B cell (primary cell): ENCODE results near the gene ULK4. TPM values are rescaled to one million over a fixed set of nuclear protein-coding genes. Genes with fewer than 3 reads are reported as not detected.

Experiments used
- ATAC-seq: fragments of 200-7000 bp; cut with Tn5 transposase; one replicate; pipeline ENCODE4 v1.10.0; 2021; ENCODE audit warnings: low read depth, mild to moderate bottlenecking, moderate number of reproducible peaks, moderate library complexity
- CTCF ChIA-PET: fragments of 350-600 bp; sonication (Branson Sonifier 250); formaldehyde crosslinking; loops from one replicate; lab custom pipeline; 2021; ENCODE audit warnings: antibody characterized with exemption, inconsistent platforms; lab: Charles Lee
- POLR2A ChIA-PET: fragments of 350-600 bp; sonication (Branson Sonifier 250); formaldehyde crosslinking; loops from one replicate; lab custom pipeline; 2021; ENCODE audit warnings: antibody characterized with exemption; lab: Charles Lee
- DNase-seq: peaks from one replicate; pipeline ENCODE4 v3.0.0; 2013
- H2AFZ ChIP-seq: 2 replicates; pipeline ENCODE4 v1.6.1; 2012; ENCODE audit warnings: mild to moderate bottlenecking, low read depth, low read length; ENCODE audit not compliant: insufficient read depth, poor library complexity, severe bottlenecking
- H3K27ac ChIP-seq, 2 donors: 1 replicate in 1 of 2; 2 replicates in 1 of 2; pipeline ENCODE4 v1.5.1; 2012 to 2013; ENCODE audit warnings: low read length in 2 of 2, mild to moderate bottlenecking in 2 of 2, moderate library complexity in 1 of 2
- H3K27me3 ChIP-seq, 4 experiments: fragments of 200-600 bp in 1 of 4; sonication (generic) in 1 of 4; replicated peaks in 1 of 4; 1 replicate in 2 of 4; 2 replicates in 2 of 4; pipeline versions ENCODE4 v1.6.1 to v1.7.0; 2013 to 2016; ENCODE audit warnings: low read length in 3 of 4, mild to moderate bottlenecking in 2 of 4, mixed read lengths in 1 of 4, moderate library complexity in 1 of 4; ENCODE audit not compliant: insufficient read depth in 4 of 4, control insufficient read depth in 3 of 4; ENCODE audit errors: control extremely low read depth in 1 of 4
- H3K36me3 ChIP-seq, 2 experiments: replicated peaks in 1 of 2; 1 replicate in 1 of 2; 2 replicates in 1 of 2; pipeline versions ENCODE4 v1.6.1 to v1.7.1; 2013; ENCODE audit warnings: low read length in 1 of 2; ENCODE audit not compliant: insufficient read depth in 2 of 2, control insufficient read depth in 1 of 2; ENCODE audit errors: control extremely low read depth in 1 of 2, extremely low read depth in 1 of 2
- H3K4me1 ChIP-seq, 2 donors: fragments of 200-600 bp in 1 of 2; sonication (generic) in 1 of 2; 1 replicate in 1 of 2; 2 replicates in 1 of 2; pipeline versions ENCODE4 v1.5.1 to v1.6.1; 2013 to 2017; ENCODE audit warnings: low read length in 2 of 2; ENCODE audit not compliant: control insufficient read depth in 2 of 2, insufficient read depth in 2 of 2
- H3K4me2 ChIP-seq: replicated peaks from 2 replicates; pipeline ENCODE3; 2012; ENCODE audit warnings: mild to moderate bottlenecking, low read depth, low read length; ENCODE audit not compliant: poor library complexity, severe bottlenecking
- H3K4me3 ChIP-seq, 5 experiments: fragments of 200-600 bp in 1 of 5; sonication (generic) in 1 of 5; 1 replicate in 3 of 5; 2 replicates in 2 of 5; pipeline versions ENCODE4 v1.5.1 to v1.7.0; 2011 to 2016; ENCODE audit warnings: low read length in 4 of 5, mild to moderate bottlenecking in 4 of 5, low read depth in 2 of 5, control low read depth in 1 of 5, moderate library complexity in 1 of 5; ENCODE audit not compliant: insufficient read depth in 1 of 5; ENCODE audit errors: control extremely low read depth in 1 of 5, extremely low read depth in 1 of 5
- H3K79me2 ChIP-seq: fragments of 200-600 bp; sonication (generic); one replicate; pipeline ENCODE4 v1.6.0; 2016; ENCODE audit warnings: low read length; ENCODE audit not compliant: control insufficient read depth, insufficient read depth
- H3K9ac ChIP-seq: fragments of 200-600 bp; sonication (generic); 2 replicates; pipeline ENCODE4 v1.6.1; 2017; ENCODE audit warnings: mild to moderate bottlenecking, low read length, moderate library complexity
- H3K9me3 ChIP-seq, 3 donors: one replicate each; pipeline versions ENCODE4 v1.6.1 to v1.7.1; 2013; ENCODE audit warnings: low read length in 2 of 3; ENCODE audit not compliant: control insufficient read depth in 2 of 3, insufficient read depth in 1 of 3; ENCODE audit errors: control extremely low read depth in 1 of 3
- H4K20me1 ChIP-seq: 2 replicates; pipeline ENCODE4 v1.6.0; 2012; ENCODE audit warnings: mild to moderate bottlenecking, low read length; ENCODE audit not compliant: insufficient read depth, control insufficient read depth, poor library complexity, severe bottlenecking
- H3K27ac Mint-ChIP-seq: one replicate; pipeline ENCODE4 v1.8.0; 2021; ENCODE audit warnings: mixed read lengths
- H3K27me3 Mint-ChIP-seq: one replicate; pipeline ENCODE4 v1.8.0; 2021; ENCODE audit warnings: mixed read lengths
- H3K4me1 Mint-ChIP-seq: one replicate; pipeline ENCODE4 v1.8.0; 2021; ENCODE audit warnings: mixed read lengths
- H3K4me3 Mint-ChIP-seq: one replicate; pipeline ENCODE4 v1.8.0; 2021; ENCODE audit warnings: mixed read lengths
- H3K9me3 Mint-ChIP-seq: one replicate; pipeline ENCODE4 v1.8.0; 2022; ENCODE audit warnings: mixed read lengths; ENCODE audit not compliant: insufficient read depth
- EZH2 ChIP-seq: IDR thresholded peaks from 2 replicates; pipeline ENCODE4 v1.6.1; 2012; ENCODE audit warnings: borderline replicate concordance, low read depth, mild to moderate bottlenecking, moderate library complexity, low read length; ENCODE audit not compliant: insufficient read depth, poor library complexity, severe bottlenecking
- WGBS: methylation state at CpG from one replicate; pipeline ENCODE4 v1.1.5; 2013; ENCODE audit warnings: missing lambda C conversion rate; ENCODE audit not compliant: insufficient coverage; 5-methylcytosine and 5-hydroxymethylcytosine counted together
- intact Hi-C: fragments of 100-400 bp; cut with micrococcal nuclease; formaldehyde crosslinking; loops from one replicate; pipeline ENCODE4 v1.10.0; 2022
- polyA plus RNA-seq: library from polyadenylated mRNA; depleted of rRNA; stranded (reverse); fragments of >200 nt; gene quantifications from 2 replicates; pipeline ENCODE4 v1.2.3, GENCODE V29; 2012
- total RNA-seq, 2 donors: library from RNA; stranded (reverse); fragments of 120-200 nt in 1 of 2; gene quantifications; 1 replicate in 1 of 2; 2 replicates in 1 of 2; pipeline versions ENCODE4 v1.2.3 to v1.2.4, GENCODE V29; 2013 to 2022
- TF ChIP-seq, protein P1 (sequence below): fragments of 200-600 bp; IDR thresholded peaks from one replicate; pipeline ENCODE4 v1.8.0; 2022; ENCODE audit warnings: antibody characterized with exemption, mild to moderate bottlenecking

The ULK4 gene
- total and polyA plus RNA-seq, 2 donors (not counting 1 experiment from before 2014, with no cell fraction given), result 5.2 to 33.7 TPM

DNA sequence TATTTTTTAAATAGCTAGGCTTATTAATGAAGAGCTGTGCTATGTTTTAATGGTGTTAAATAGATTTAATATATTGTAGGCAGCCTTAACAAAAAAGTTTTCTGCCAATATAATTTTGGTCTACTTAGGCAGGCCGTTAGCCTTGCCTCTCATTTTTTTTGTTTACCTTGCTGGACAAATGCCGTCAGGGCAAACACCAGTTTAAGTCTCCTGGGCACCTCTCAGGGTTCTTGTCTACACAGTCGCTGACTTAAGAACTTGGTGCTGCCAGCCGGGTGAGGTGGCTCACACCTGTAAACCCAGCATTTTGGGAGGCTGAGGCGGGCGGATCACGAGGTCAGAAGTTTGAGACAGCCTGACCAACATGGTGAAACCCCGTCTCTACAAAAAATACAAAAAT lies 153.3 kb downstream of the ULK4 start:
- H3K36me3 ChIP-seq, result no peaks in the 10 kb centered on the region
- DNase-seq, result no peak
- H3K27ac ChIP-seq, result no peak overlapping the region
- ChIA-PET CTCF (no interaction called here), POLR2A (no interaction called here)
- no peaks in the 10 kb centered on the region for H3K4me1 ChIP-seq
- H3K4me1 Mint-ChIP-seq, result no peaks in the 10 kb centered on the region
- H4K20me1 ChIP-seq, result no peaks in the 10 kb centered on the region
- H3K4me3 Mint-ChIP-seq, result no peak overlapping the region
- H3K9ac ChIP-seq, result no peak overlapping the region
- no peaks in the 10 kb centered on the region for H3K9me3 ChIP-seq
- no peak overlapping the region for H3K4me3 ChIP-seq
- no peak overlapping the region for H3K4me2 ChIP-seq
- no peaks in the 10 kb centered on the region for H3K27me3 Mint-ChIP-seq
- H3K9me3 Mint-ChIP-seq, result no peaks in the 10 kb centered on the region
- WGBS, result 84% methylated on average over 8 of the region's 8 CpGs
- intact Hi-C loops, result no loop called here
- no peak overlapping the region for H3K27ac Mint-ChIP-seq
- H2AFZ ChIP-seq, result no peak overlapping the region
- no peaks in the 10 kb centered on the region for H3K79me2 ChIP-seq
- no peak for ATAC-seq
- no peak for TF ChIP-seq EZH2
- TF ChIP-seq, protein P1, sequence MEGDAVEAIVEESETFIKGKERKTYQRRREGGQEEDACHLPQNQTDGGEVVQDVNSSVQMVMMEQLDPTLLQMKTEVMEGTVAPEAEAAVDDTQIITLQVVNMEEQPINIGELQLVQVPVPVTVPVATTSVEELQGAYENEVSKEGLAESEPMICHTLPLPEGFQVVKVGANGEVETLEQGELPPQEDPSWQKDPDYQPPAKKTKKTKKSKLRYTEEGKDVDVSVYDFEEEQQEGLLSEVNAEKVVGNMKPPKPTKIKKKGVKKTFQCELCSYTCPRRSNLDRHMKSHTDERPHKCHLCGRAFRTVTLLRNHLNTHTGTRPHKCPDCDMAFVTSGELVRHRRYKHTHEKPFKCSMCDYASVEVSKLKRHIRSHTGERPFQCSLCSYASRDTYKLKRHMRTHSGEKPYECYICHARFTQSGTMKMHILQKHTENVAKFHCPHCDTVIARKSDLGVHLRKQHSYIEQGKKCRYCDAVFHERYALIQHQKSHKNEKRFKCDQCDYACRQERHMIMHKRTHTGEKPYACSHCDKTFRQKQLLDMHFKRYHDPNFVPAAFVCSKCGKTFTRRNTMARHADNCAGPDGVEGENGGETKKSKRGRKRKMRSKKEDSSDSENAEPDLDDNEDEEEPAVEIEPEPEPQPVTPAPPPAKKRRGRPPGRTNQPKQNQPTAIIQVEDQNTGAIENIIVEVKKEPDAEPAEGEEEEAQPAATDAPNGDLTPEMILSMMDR, result no peak
- no peaks in the 10 kb centered on the region for H3K27me3 ChIP-seq

DNA sequence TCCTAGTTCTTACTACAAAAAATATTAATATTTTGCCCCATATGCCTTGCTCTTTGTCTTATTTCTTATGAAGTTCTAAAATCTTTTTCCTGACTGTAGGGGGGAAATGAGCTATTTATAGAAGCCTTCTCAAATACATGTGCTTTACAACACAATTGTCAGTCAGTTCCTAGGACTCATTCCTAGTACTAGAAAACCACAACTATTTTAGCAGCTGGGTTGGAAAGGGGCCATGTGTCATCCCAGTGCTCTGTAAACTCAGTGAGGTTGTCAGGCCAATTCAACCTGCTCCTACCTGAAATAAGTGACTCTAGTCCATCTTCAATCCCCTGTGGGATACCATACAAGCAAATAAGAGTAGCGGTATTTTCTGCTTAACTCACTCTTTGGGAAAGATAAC lies 153.8 kb downstream of the ULK4 start:
- no peak overlapping the region for H3K4me3 Mint-ChIP-seq
- H3K27me3 Mint-ChIP-seq, result no peaks in the 10 kb centered on the region
- Histone ChIP-seq H2AFZ (no peak overlapping the region), H3K27ac (no peak overlapping the region), H3K36me3 (no peaks in the 10 kb centered on the region), H3K27me3 (no peaks in the 10 kb centered on the region), H3K79me2 (no peaks in the 10 kb centered on the region), H3K4me2 (no peak overlapping the region), H3K9ac (no peak overlapping the region), H3K4me3 (no peak overlapping the region), H3K4me1 (no peaks in the 10 kb centered on the region), H4K20me1 (no peaks in the 10 kb centered on the region), H3K9me3 (no peaks in the 10 kb centered on the region)
- intact Hi-C loops, result no loop called here
- no peak for TF ChIP-seq EZH2
- TF ChIP-seq, protein P1, result no peak
- WGBS, result no CpG with 5 or more reads among the region's 1 CpG
- no peak overlapping the region for H3K27ac Mint-ChIP-seq
- H3K9me3 Mint-ChIP-seq, result no peaks in the 10 kb centered on the region
- CTCF ChIA-PET, result no interaction called here
- DNase-seq (no peak), ATAC-seq (no peak)
- POLR2A ChIA-PET, result no interaction called here
- no peaks in the 10 kb centered on the region for H3K4me1 Mint-ChIP-seq
